Parathyroid adenoma (tissue), 2 donors: ENCODE measurements around the gene TPGS2.
"Not testable (repeated sequence)": the region's sequence is repeated elsewhere in the genome, so short reads cannot be mapped to it uniquely, and the experiment has no call there.

Experiments
- H2AFZ ChIP-seq: fragments of 300-600 bp; sonication (generic); one replicate; pipeline ENCODE4 v1.7.0; 2017; ENCODE audit warnings: antibody characterized with exemption, mild to moderate bottlenecking
- H3K27ac ChIP-seq: fragments of 300-600 bp; sonication (generic); one replicate; pipeline ENCODE4 v1.7.0; 2017
- H3K27me3 ChIP-seq: fragments of 300-600 bp; sonication (generic); one replicate; pipeline ENCODE4 v1.7.0; 2017; ENCODE audit warnings: low read length; ENCODE audit not compliant: control insufficient read depth, insufficient read depth
- H3K36me3 ChIP-seq: fragments of 300-600 bp; sonication (generic); one replicate; pipeline ENCODE4 v1.7.0; 2017; ENCODE audit warnings: low read length; ENCODE audit not compliant: control insufficient read depth, insufficient read depth
- H3K4me1 ChIP-seq: fragments of 300-600 bp; sonication (generic); one replicate; pipeline ENCODE4 v1.7.0; 2017; ENCODE audit warnings: control low read depth
- H3K4me2 ChIP-seq: fragments of 300-600 bp; sonication (generic); one replicate; pipeline ENCODE4 v1.7.0; 2017; ENCODE audit warnings: low read length
- H3K4me3 ChIP-seq: fragments of 300-600 bp; sonication (generic); one replicate; pipeline ENCODE4 v1.7.0; 2017; ENCODE audit warnings: low read depth, low read length
- H3K79me2 ChIP-seq: fragments of 300-600 bp; sonication (generic); one replicate; pipeline ENCODE4 v1.7.0; 2017; ENCODE audit warnings: control low read depth
- H3K9ac ChIP-seq: fragments of 300-600 bp; sonication (generic); one replicate; pipeline ENCODE4 v1.7.0; 2017; ENCODE audit warnings: mild to moderate bottlenecking
- H3K9me3 ChIP-seq: fragments of 300-600 bp; sonication (generic); one replicate; pipeline ENCODE4 v1.7.0; 2017; ENCODE audit warnings: low read length; ENCODE audit not compliant: control insufficient read depth
- TF ChIP-seq, protein P1 (sequence below): fragments of 300-600 bp; sonication (generic); IDR thresholded peaks from one replicate; pipeline ENCODE4 v1.7.0; 2017; ENCODE audit warnings: antibody characterized with exemption, mild to moderate bottlenecking
- donor health status: primary hyperparathyroidism.

The TPGS2 gene, protein sequence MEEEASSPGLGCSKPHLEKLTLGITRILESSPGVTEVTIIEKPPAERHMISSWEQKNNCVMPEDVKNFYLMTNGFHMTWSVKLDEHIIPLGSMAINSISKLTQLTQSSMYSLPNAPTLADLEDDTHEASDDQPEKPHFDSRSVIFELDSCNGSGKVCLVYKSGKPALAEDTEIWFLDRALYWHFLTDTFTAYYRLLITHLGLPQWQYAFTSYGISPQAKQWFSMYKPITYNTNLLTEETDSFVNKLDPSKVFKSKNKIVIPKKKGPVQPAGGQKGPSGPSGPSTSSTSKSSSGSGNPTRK

DNA sequence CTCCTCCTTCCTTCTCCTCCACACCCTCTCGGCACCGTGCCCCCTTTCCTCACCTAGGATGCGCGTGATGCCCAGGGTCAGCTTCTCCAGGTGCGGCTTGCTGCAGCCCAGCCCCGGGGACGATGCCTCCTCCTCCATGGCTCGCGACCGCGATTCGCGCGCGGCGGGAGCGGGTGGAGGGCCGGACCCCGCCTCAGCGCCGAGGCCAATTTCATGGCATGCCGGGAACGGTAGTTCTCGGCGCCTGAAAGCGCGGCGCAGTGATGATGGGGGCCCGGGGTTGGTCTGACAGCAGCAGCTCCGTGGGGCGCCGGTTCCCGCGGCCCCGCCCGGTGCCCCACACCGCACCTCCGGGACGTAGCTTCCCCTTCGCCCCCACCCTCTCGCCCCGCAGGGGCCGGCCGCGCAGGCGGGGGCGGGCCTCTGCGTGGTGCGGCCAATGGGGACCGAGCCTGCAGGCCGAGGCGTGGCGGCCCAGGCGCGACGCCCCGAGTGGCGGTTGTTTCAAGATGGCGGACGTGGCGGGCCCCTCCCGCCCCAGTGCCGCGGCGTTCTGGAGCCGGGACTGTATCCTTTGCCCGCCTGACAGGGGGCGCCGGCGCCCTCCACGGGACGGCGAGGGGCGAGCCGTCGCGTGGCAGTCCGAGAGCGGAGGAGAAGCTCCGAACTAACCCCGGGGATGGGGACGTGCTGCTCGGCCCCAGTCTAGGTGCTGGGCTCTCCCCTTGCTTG lies at the start of gene TPGS2, which contains the start of gene KIAA1328:
Gene TPGS2 (minus strand): TSS at position 373 of the 732 bp plus-strand sequence. CDS start 235 bp downstream, at position 138.
Gene KIAA1328 (plus strand): TSS at position 498 of the 732 bp plus-strand sequence. CDS start 12 bp downstream, at position 510.
- peak within 1 kb of the TSS; percentile 73 for H3K27ac ChIP-seq
- no peaks in the 10 kb centered on the region for H3K27me3 ChIP-seq
- peak within 1 kb of the TSS; percentile 96 for H3K4me2 ChIP-seq
- peak within 1 kb of the TSS; percentile 81 for H3K4me3 ChIP-seq
- TF ChIP-seq, protein P1, sequence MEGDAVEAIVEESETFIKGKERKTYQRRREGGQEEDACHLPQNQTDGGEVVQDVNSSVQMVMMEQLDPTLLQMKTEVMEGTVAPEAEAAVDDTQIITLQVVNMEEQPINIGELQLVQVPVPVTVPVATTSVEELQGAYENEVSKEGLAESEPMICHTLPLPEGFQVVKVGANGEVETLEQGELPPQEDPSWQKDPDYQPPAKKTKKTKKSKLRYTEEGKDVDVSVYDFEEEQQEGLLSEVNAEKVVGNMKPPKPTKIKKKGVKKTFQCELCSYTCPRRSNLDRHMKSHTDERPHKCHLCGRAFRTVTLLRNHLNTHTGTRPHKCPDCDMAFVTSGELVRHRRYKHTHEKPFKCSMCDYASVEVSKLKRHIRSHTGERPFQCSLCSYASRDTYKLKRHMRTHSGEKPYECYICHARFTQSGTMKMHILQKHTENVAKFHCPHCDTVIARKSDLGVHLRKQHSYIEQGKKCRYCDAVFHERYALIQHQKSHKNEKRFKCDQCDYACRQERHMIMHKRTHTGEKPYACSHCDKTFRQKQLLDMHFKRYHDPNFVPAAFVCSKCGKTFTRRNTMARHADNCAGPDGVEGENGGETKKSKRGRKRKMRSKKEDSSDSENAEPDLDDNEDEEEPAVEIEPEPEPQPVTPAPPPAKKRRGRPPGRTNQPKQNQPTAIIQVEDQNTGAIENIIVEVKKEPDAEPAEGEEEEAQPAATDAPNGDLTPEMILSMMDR, result peak; percentile 51
- H2AFZ ChIP-seq, result peak within 1 kb of the TSS; percentile 95
- no peaks in the 10 kb centered on the region for H3K9me3 ChIP-seq
- peak within 1 kb of the TSS; percentile 32 for H3K9ac ChIP-seq
- H3K79me2 ChIP-seq, result peaks cover 3% of the 10 kb centered on the region
- no peaks in the 10 kb centered on the region for H3K4me1 ChIP-seq
- H3K36me3 ChIP-seq, result no peaks in the 10 kb centered on the region

DNA sequence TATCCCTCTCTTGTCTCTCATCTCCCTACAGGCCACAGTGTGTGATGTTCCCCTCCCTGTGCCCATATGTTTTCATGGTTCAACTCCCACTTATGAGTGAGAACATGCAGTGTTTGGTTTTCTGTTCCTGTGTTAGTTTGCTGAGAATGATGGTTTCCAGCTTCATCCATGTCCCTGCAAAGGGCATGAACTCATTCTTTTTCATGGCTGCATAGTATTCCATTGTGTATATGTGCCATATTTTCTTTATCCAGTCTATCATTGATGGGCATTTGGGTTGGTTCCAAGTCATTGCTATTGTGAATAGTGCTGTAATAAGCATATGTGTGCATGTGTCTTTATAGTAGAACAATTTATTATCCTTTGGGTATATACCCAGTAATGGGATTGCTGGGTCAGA lies 45.0 kb upstream of the TPGS2 start:
- H3K4me3 ChIP-seq, H3K27ac ChIP-seq, H3K27me3 ChIP-seq, H3K9ac ChIP-seq, H3K9me3 ChIP-seq, H3K4me2 ChIP-seq, H2AFZ ChIP-seq, H3K36me3 ChIP-seq, H3K79me2 ChIP-seq, H3K4me1 ChIP-seq: not testable (repeated sequence)

DNA sequence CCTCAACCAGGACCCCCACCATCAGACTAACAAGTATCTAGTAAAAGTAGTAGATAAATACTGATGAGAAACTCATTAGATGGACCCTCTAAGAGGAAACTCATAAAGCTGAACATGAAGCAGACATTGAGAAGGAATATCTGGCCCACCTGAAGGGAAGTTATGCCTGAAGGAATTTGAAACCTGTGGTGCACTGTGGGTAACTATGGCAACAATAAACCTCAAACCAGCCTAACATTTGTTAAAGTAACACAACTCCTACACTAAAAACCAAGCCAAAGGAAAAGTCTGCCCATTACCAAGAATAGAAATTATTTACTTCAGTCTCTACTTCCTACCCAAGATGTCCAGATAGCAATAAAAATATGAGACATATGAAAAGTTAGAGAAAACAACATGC lies 43.5 kb upstream of the TPGS2 start:
- Histone ChIP-seq H3K4me1 (no peaks in the 10 kb centered on the region), H3K9ac (no peak overlapping the region), H3K4me3 (no peak overlapping the region), H3K27me3 (no peaks in the 10 kb centered on the region), H3K79me2 (peaks cover 5% of the 10 kb centered on the region), H3K36me3 (no peaks in the 10 kb centered on the region), H2AFZ (no peak overlapping the region), H3K4me2 (no peak overlapping the region), H3K27ac (no peak overlapping the region), H3K9me3 (no peaks in the 10 kb centered on the region)
- TF ChIP-seq, protein P1, result no peak

DNA sequence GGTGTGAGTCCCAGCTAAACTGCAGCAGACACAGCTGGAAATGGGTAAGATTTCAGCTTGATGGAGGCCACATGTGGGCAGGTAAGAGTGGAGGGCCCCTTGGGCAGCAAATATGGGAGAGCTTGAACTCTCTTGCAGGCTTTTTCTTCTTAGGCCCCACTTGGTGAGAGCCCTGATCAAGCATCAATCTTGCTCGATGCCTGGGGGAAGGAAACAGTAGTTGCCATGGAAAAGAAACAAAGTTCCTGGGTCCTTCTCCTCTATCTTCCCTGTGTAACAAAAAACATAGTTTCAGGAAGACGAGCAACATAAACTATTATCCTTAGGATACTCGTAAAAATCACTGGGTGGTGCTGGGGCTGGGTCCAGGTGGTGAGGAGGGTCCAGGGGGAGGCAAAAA lies 43.0 kb upstream of the TPGS2 start:
- H3K27me3 ChIP-seq, result no peaks in the 10 kb centered on the region
- H3K9me3 ChIP-seq, result no peaks in the 10 kb centered on the region
- no peak overlapping the region for H3K27ac ChIP-seq
- H3K4me1 ChIP-seq, result no peaks in the 10 kb centered on the region
- TF ChIP-seq, protein P1, result no peak
- H2AFZ ChIP-seq, result no peak overlapping the region
- H3K9ac ChIP-seq, result no peak overlapping the region
- H3K36me3 ChIP-seq, result no peaks in the 10 kb centered on the region
- H3K4me2 ChIP-seq, result no peak overlapping the region
- H3K79me2 ChIP-seq, result peaks cover 5% of the 10 kb centered on the region
- H3K4me3 ChIP-seq, result no peak overlapping the region

DNA sequence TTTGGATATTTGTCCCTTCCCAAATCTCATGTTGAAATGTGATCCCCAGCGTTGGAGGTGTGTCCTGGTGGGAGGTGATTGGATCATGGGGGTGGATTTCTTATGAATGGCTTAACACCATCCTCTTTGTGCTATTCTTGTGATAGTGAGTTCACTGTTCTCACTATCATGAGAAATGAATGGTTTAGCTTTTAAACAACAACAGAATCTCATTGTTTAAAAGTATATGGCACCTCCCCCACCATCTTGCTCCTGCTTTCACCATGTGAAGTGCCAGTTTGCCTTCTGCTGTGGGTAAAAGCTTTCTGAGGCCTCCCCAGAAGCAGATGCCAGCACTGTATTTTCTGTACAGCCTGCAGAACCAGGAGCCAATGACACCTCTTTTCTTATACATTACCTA lies 38.3 kb upstream of the TPGS2 start:
- no peaks in the 10 kb centered on the region for H3K79me2 ChIP-seq
- H3K4me2 ChIP-seq, result no peak overlapping the region
- H3K9ac ChIP-seq, result no peak overlapping the region
- no peak overlapping the region for H3K27ac ChIP-seq
- H3K4me1 ChIP-seq, result no peaks in the 10 kb centered on the region
- H3K4me3 ChIP-seq, result no peak overlapping the region
- H3K36me3 ChIP-seq, result no peaks in the 10 kb centered on the region
- TF ChIP-seq, protein P1, result no peak
- H3K27me3 ChIP-seq, result no peaks in the 10 kb centered on the region
- no peak overlapping the region for H2AFZ ChIP-seq
- H3K9me3 ChIP-seq, result no peaks in the 10 kb centered on the region
